Stimulated activated naive B cell treated with anti-CD40 and anti-IgM and Interleukin-4, amounts not matched to agents 10 μg/mL and 1 μg/mL and 100 μg/mL, for 72 hours (primary cell): ENCODE measurements around the gene ITPKB.

ENCODE experiments used
- ATAC-seq, 2 donors: fragments of 150-1000 bp; cut with Tn5 transposase; replicated peaks; 2 replicates each; pipeline ENCODE4 v1.10.0; 2021; ENCODE audit warnings: moderate library complexity in 1 of 2
- DNase-seq: peaks from one replicate; pipeline ENCODE4 v3.0.0; 2021
- H3K27ac Mint-ChIP-seq: one replicate; pipeline ENCODE4 v1.8.0; 2022; ENCODE audit warnings: mild to moderate bottlenecking, mixed read lengths
- H3K27me3 Mint-ChIP-seq, 2 donors: one replicate each; pipeline ENCODE4 v1.8.0; 2022; ENCODE audit warnings: mixed read lengths in 2 of 2
- H3K36me3 Mint-ChIP-seq, 2 donors: one replicate each; pipeline ENCODE4 v1.8.0; 2022; ENCODE audit warnings: mixed read lengths in 2 of 2, mild to moderate bottlenecking in 1 of 2
- H3K4me1 Mint-ChIP-seq, 2 donors: one replicate each; pipeline ENCODE4 v1.8.0; 2022; ENCODE audit warnings: mixed read lengths in 2 of 2, mild to moderate bottlenecking in 1 of 2
- H3K4me3 Mint-ChIP-seq, 2 donors: one replicate each; pipeline ENCODE4 v1.8.0; 2022; ENCODE audit warnings: mild to moderate bottlenecking in 2 of 2, mixed read lengths in 2 of 2, moderate library complexity in 1 of 2
- H3K9me3 Mint-ChIP-seq, 2 donors: one replicate each; pipeline ENCODE4 v1.8.0; 2022; ENCODE audit warnings: mixed read lengths in 2 of 2, mild to moderate bottlenecking in 1 of 2

The ITPKB gene

GRCh38 chr1:226684026-226684425, 55.1 kb downstream of the ITPKB start:
- ATAC-seq (no peak), DNase-seq (no peak)
- H3K36me3 Mint-ChIP-seq = peaks cover 39 to 72% of the 10 kb centered on the region in 2 donors
- H3K27ac Mint-ChIP-seq = peak overlapping the region; percentile 87
- H3K4me1 Mint-ChIP-seq = peaks cover 88 to 100% of the 10 kb centered on the region in 2 donors
- no peak overlapping the region for H3K4me3 Mint-ChIP-seq
- no peaks in the 10 kb centered on the region for H3K27me3 Mint-ChIP-seq
- H3K9me3 Mint-ChIP-seq = no peaks in the 10 kb centered on the region

- H3K27me3 Mint-ChIP-seq = no peaks in the 10 kb centered on the region
- peak overlapping the region; percentile 88 for H3K27ac Mint-ChIP-seq
- peaks cover 37 to 74% of the 10 kb centered on the region in 2 donors for H3K36me3 Mint-ChIP-seq
- H3K9me3 Mint-ChIP-seq = no peaks in the 10 kb centered on the region
- DNase-seq (no peak), ATAC-seq (no peak)
- peak overlapping the region; percentile 14 to 17 for H3K4me3 Mint-ChIP-seq
- H3K4me1 Mint-ChIP-seq = peaks cover 86 to 100% of the 10 kb centered on the region in 2 donors
Measured at GRCh38 chr1:226682871-226683814, 55.9 kb downstream of the ITPKB start.

- peaks cover 84 to 98% of the 10 kb centered on the region in 2 donors for H3K4me1 Mint-ChIP-seq
- H3K36me3 Mint-ChIP-seq = peaks cover 41 to 76% of the 10 kb centered on the region in 2 donors
- ATAC-seq (no peak), DNase-seq (no peak)
- H3K4me3 Mint-ChIP-seq = no peak overlapping the region
- H3K9me3 Mint-ChIP-seq = no peaks in the 10 kb centered on the region
- H3K27me3 Mint-ChIP-seq = no peaks in the 10 kb centered on the region
- peak overlapping the region; percentile 68 for H3K27ac Mint-ChIP-seq
Measured at GRCh38 chr1:226681652-226682493, 57.2 kb downstream of the ITPKB start.

GRCh38 chr1:226680653-226681052, 58.4 kb downstream of the ITPKB start:
- DNase-seq (no peak), ATAC-seq (no peak)
- H3K27ac Mint-ChIP-seq = peak overlapping the region; percentile 97
- no peaks in the 10 kb centered on the region for H3K9me3 Mint-ChIP-seq
- peaks cover 82 to 98% of the 10 kb centered on the region in 2 donors for H3K4me1 Mint-ChIP-seq
- H3K27me3 Mint-ChIP-seq = no peaks in the 10 kb centered on the region
- peaks cover 38 to 72% of the 10 kb centered on the region in 2 donors for H3K36me3 Mint-ChIP-seq
- H3K4me3 Mint-ChIP-seq = peak overlapping the region; percentile 86 to 87

GRCh38 chr1:226679853-226680516, 59.1 kb downstream of the ITPKB start:
- peak overlapping the region; percentile 86 to 87 for H3K4me3 Mint-ChIP-seq
- H3K36me3 Mint-ChIP-seq = peaks cover 33 to 67% of the 10 kb centered on the region in 2 donors
- peak overlapping the region; percentile 97 for H3K27ac Mint-ChIP-seq
- DNase-seq (peak; percentile 68), ATAC-seq (peak; percentile 52 to 69)
- H3K27me3 Mint-ChIP-seq = no peaks in the 10 kb centered on the region
- H3K4me1 Mint-ChIP-seq = peaks cover 81 to 97% of the 10 kb centered on the region in 2 donors
- no peaks in the 10 kb centered on the region for H3K9me3 Mint-ChIP-seq

GRCh38 chr1:226679262-226679661, 59.8 kb downstream of the ITPKB start:
- ATAC-seq (no peak), DNase-seq (no peak)
- Mint-ChIP-seq H3K9me3 (peaks cover 3% of the 10 kb centered on the region in 2 donors), H3K4me1 (peaks cover 81 to 97% of the 10 kb centered on the region in 2 donors), H3K36me3 (peaks cover 33 to 65% of the 10 kb centered on the region in 2 donors), H3K27ac (peak overlapping the region; percentile 97), H3K4me3 (peak overlapping the region; percentile 86 to 87), H3K27me3 (no peaks in the 10 kb centered on the region)

- ATAC-seq = no peak
- Mint-ChIP-seq H3K4me3 (peak overlapping the region; percentile 86 to 87), H3K27ac (peak overlapping the region; percentile 97), H3K27me3 (no peaks in the 10 kb centered on the region), H3K36me3 (peaks cover 30 to 63% of the 10 kb centered on the region in 2 donors), H3K9me3 (peaks cover 3% of the 10 kb centered on the region in 2 donors), H3K4me1 (peaks cover 78 to 96% of the 10 kb centered on the region in 2 donors)
- DNase-seq = no peak
Measured at GRCh38 chr1:226678701-226679100, 60.4 kb downstream of the ITPKB start.

GRCh38 chr1:226678251-226678650, 60.8 kb downstream of the ITPKB start:
- Mint-ChIP-seq H3K27ac (peak overlapping the region; percentile 97), H3K4me3 (peak overlapping the region in 1 of 2 donors; percentile 87), H3K27me3 (no peaks in the 10 kb centered on the region), H3K4me1 (peaks cover 75 to 96% of the 10 kb centered on the region in 2 donors), H3K9me3 (peaks cover 3% of the 10 kb centered on the region in 2 donors), H3K36me3 (peaks cover 27 to 59% of the 10 kb centered on the region in 2 donors)
- ATAC-seq = no peak
- no peak for DNase-seq

GRCh38 chr1:226677027-226678020, 61.8 kb downstream of the ITPKB start:
- peaks cover 74 to 96% of the 10 kb centered on the region in 2 donors for H3K4me1 Mint-ChIP-seq
- H3K9me3 Mint-ChIP-seq = peaks cover 3% of the 10 kb centered on the region in 2 donors
- no peaks in the 10 kb centered on the region for H3K27me3 Mint-ChIP-seq

GRCh38 chr1:226676381-226676780, 62.7 kb downstream of the ITPKB start:
- H3K4me1 Mint-ChIP-seq = peaks cover 75 to 96% of the 10 kb centered on the region in 2 donors
- H3K27me3 Mint-ChIP-seq = no peaks in the 10 kb centered on the region
- peaks cover 3 to 4% of the 10 kb centered on the region in 2 donors for H3K9me3 Mint-ChIP-seq
- peak overlapping the region; percentile 95 for H3K27ac Mint-ChIP-seq
- no peak for ATAC-seq
- H3K36me3 Mint-ChIP-seq = peaks cover 38 to 67% of the 10 kb centered on the region in 2 donors
- no peak for DNase-seq
- peak overlapping the region; percentile 27 to 70 for H3K4me3 Mint-ChIP-seq

More at GRCh38 chr1:226677027-226678020, 61.8 kb downstream of the ITPKB start:
- Mint-ChIP-seq H3K36me3 (peaks cover 32 to 64% of the 10 kb centered on the region in 2 donors), H3K4me3 (peak overlapping the region; percentile 77 to 84), H3K27ac (peak overlapping the region; percentile 95)
- ATAC-seq (peak; percentile 67 to 68), DNase-seq (peak; percentile 59)

GRCh38 chr1:226675715-226676357, 63.2 kb downstream of the ITPKB start:
- H3K4me3 Mint-ChIP-seq = peak overlapping the region; percentile 46 to 70
- H3K36me3 Mint-ChIP-seq = peaks cover 41 to 69% of the 10 kb centered on the region in 2 donors
- H3K4me1 Mint-ChIP-seq = peaks cover 76 to 96% of the 10 kb centered on the region in 2 donors
- H3K9me3 Mint-ChIP-seq = peaks cover 3 to 4% of the 10 kb centered on the region in 2 donors
- H3K27ac Mint-ChIP-seq = peak overlapping the region; percentile 95
- no peaks in the 10 kb centered on the region for H3K27me3 Mint-ChIP-seq
- DNase-seq = no peak
- ATAC-seq = peak; percentile 6 to 21
